GM19239 (cell line): ENCODE results near the gene CALN1.

Experiments
- DNase-seq: peaks from one replicate; pipeline ENCODE4 v3.0.0; 2011; ENCODE audit warnings: low spot score; ENCODE audit not compliant: insufficient read length
- FAIRE-seq: peaks from 2 replicates; lab custom pipeline; 2011; peaks lifted over from hg19 to GRCh38; lab: Jason Lieb, UNC

The CALN1 gene

GRCh38 chr7:72334698-72335097 is 77.4 kb downstream of the CALN1 start:
- FAIRE-seq (no peak), DNase-seq (no peak)

GRCh38 chr7:72334066-72334465 is 78.1 kb downstream of the CALN1 start:
- no peak for DNase-seq

GRCh38 chr7:72326811-72327210 is 85.3 kb downstream of the CALN1 start:
- FAIRE-seq (no peak), DNase-seq (no peak)

More at GRCh38 chr7:72334066-72334465, 78.1 kb downstream of the CALN1 start:
- FAIRE-seq = no peak

- FAIRE-seq (no peak), DNase-seq (no peak)
These were observed 85.8 kb downstream of the CALN1 start for GRCh38 chr7:72326365-72326764.

GRCh38 chr7:72325561-72325960 is 86.6 kb downstream of the CALN1 start:
- FAIRE-seq (no peak), DNase-seq (no peak)

- FAIRE-seq (no peak), DNase-seq (no peak)
These were observed 90.5 kb downstream of the CALN1 start for GRCh38 chr7:72321637-72322036.

GRCh38 chr7:72321081-72321480 is 91.1 kb downstream of the CALN1 start:
- FAIRE-seq = no peak
- DNase-seq = no peak

- no peak for FAIRE-seq
- no peak for DNase-seq
These were observed 94.8 kb downstream of the CALN1 start for GRCh38 chr7:72317341-72317740.

GRCh38 chr7:72316148-72316547 is 96.0 kb downstream of the CALN1 start:
- DNase-seq = no peak
- no peak for FAIRE-seq

GRCh38 chr7:72313906-72314305 is 98.2 kb downstream of the CALN1 start:
- FAIRE-seq = no peak

GRCh38 chr7:72310301-72310700 is 101.8 kb downstream of the CALN1 start:
- no peak for FAIRE-seq
- DNase-seq = no peak

More at GRCh38 chr7:72313906-72314305, 98.2 kb downstream of the CALN1 start:
- DNase-seq = no peak

- FAIRE-seq = no peak
- no peak for DNase-seq
These were observed 102.7 kb downstream of the CALN1 start for GRCh38 chr7:72309476-72309875.

GRCh38 chr7:72308986-72309385 is 103.2 kb downstream of the CALN1 start:
- FAIRE-seq (no peak), DNase-seq (no peak)

- DNase-seq = no peak
- FAIRE-seq = no peak
These were observed 104.6 kb downstream of the CALN1 start for GRCh38 chr7:72307566-72307965.

GRCh38 chr7:72298912-72299311 is 113.2 kb downstream of the CALN1 start:
- DNase-seq (no peak), FAIRE-seq (no peak)

- DNase-seq = no peak
- no peak for FAIRE-seq
These were observed 114.0 kb downstream of the CALN1 start for GRCh38 chr7:72298091-72298490.

- FAIRE-seq (no peak), DNase-seq (no peak)
These were observed 114.5 kb downstream of the CALN1 start for GRCh38 chr7:72297636-72298035.

- FAIRE-seq (no peak), DNase-seq (no peak)
These were observed 119.3 kb downstream of the CALN1 start for GRCh38 chr7:72292794-72293193.

- no peak for FAIRE-seq
- DNase-seq = no peak
These were observed 120.0 kb downstream of the CALN1 start for GRCh38 chr7:72292118-72292517.

GRCh38 chr7:72286519-72286918 is 125.6 kb downstream of the CALN1 start:
- no peak for DNase-seq
- no peak for FAIRE-seq

- FAIRE-seq (no peak), DNase-seq (no peak)
These were observed 128.8 kb downstream of the CALN1 start for GRCh38 chr7:72283309-72283708.

- no peak for DNase-seq
- FAIRE-seq = no peak
These were observed 130.8 kb downstream of the CALN1 start for GRCh38 chr7:72281308-72281707.

- FAIRE-seq (no peak), DNase-seq (no peak)
These were observed 132.9 kb downstream of the CALN1 start for GRCh38 chr7:72279203-72279602.
